H1 (cell line): Measurements from ENCODE around the gene ETV7. TPM values are rescaled to one million over a fixed set of nuclear protein-coding genes. Genes with fewer than 3 reads are reported as not detected.

Experiments
- CTCF ChIA-PET: fragments of 300-600 bp; sonication (Branson Sonifier 250); formaldehyde crosslinking; loops from one replicate; lab custom pipeline; 2021; ENCODE audit not compliant: partially characterized antibody; lab: Charles Lee
- POLR2A ChIA-PET: fragments of 300-600 bp; sonication (Branson Sonifier 250); formaldehyde crosslinking; loops from one replicate; lab custom pipeline; 2021; ENCODE audit warnings: inconsistent platforms; ENCODE audit not compliant: partially characterized antibody; lab: Charles Lee
- DNase-seq, 2 experiments: peaks; one replicate each; pipeline versions ENCODE4 v3.0.0 to v3.0.0-alpha.2; 2010 to 2022; ENCODE audit warnings: low spot score in 2 of 2, low read depth in 1 of 2, mixed read lengths in 1 of 2
- FAIRE-seq: peaks from 2 replicates; lab custom pipeline; 2011; peaks lifted over from hg19 to GRCh38; lab: Jason Lieb, UNC
- H2AFZ ChIP-seq: 2 replicates; pipeline ENCODE4 v1.8.1; 2012; ENCODE audit warnings: low read length, inconsistent platforms
- H2AK5ac ChIP-seq: 2 replicates; pipeline ENCODE4 v1.6.1; 2013; ENCODE audit warnings: low read depth, low read length
- H2BK120ac ChIP-seq: replicated peaks from 2 replicates; pipeline ENCODE3; 2013; ENCODE audit warnings: low read depth, low read length, inconsistent platforms
- H2BK12ac ChIP-seq: 2 replicates; pipeline ENCODE4 v1.6.1; 2013; ENCODE audit warnings: low read depth, low read length
- H2BK15ac ChIP-seq: 2 replicates; pipeline ENCODE4 v1.6.1; 2013; ENCODE audit warnings: low read length
- H2BK20ac ChIP-seq: 2 replicates; pipeline ENCODE4 v1.6.1; 2013; ENCODE audit warnings: low read length
- H2BK5ac ChIP-seq: 2 replicates; pipeline ENCODE4 v1.6.1; 2013; ENCODE audit warnings: low read depth, low read length
- H3K14ac ChIP-seq: 2 replicates; pipeline ENCODE4 v1.6.1; 2013; ENCODE audit warnings: inconsistent platforms; ENCODE audit not compliant: insufficient read length
- H3K18ac ChIP-seq: 2 replicates; pipeline ENCODE4 v1.6.1; 2013; ENCODE audit warnings: low read length; ENCODE audit errors: extremely low read depth
- H3K23ac ChIP-seq: 2 replicates; pipeline ENCODE4 v1.6.1; 2013; ENCODE audit warnings: inconsistent platforms; ENCODE audit not compliant: insufficient read length
- H3K23me2 ChIP-seq: 2 replicates; pipeline ENCODE4 v1.6.1; 2013; ENCODE audit warnings: low read depth, low read length
- H3K27ac ChIP-seq: 2 replicates; pipeline ENCODE4 v1.6.1; 2011; ENCODE audit warnings: low read depth, low read length, inconsistent platforms
- H3K27me3 ChIP-seq, 4 experiments: replicated peaks in 1 of 4; 1 replicate in 1 of 4; 2 replicates in 3 of 4; pipeline versions ENCODE4 v1.6.1 to v1.8.1; 2011 to 2013; ENCODE audit warnings: low read length in 3 of 4, mild to moderate bottlenecking in 3 of 4, inconsistent platforms in 2 of 4, mixed read lengths in 2 of 4, moderate library complexity in 1 of 4; ENCODE audit not compliant: control insufficient read depth in 3 of 4, insufficient read depth in 3 of 4; ENCODE audit errors: extremely low read depth in 1 of 4
- H3K36me3 ChIP-seq, 4 experiments: 2 replicates each; pipeline versions ENCODE4 v1.6.1 to v1.8.1; 2011 to 2013; ENCODE audit warnings: mild to moderate bottlenecking in 4 of 4, low read length in 3 of 4, moderate library complexity in 2 of 4, control low read depth in 1 of 4, inconsistent platforms in 1 of 4; ENCODE audit not compliant: insufficient read depth in 4 of 4, control insufficient read depth in 2 of 4
- H3K4ac ChIP-seq: replicated peaks from 2 replicates; pipeline ENCODE3; 2013; ENCODE audit warnings: low read length, low read depth, mixed read lengths, inconsistent platforms; ENCODE audit not compliant: insufficient read length
- H3K4me1 ChIP-seq, 4 experiments: replicated peaks in 1 of 4; 1 replicate in 1 of 4; 2 replicates in 3 of 4; pipeline versions ENCODE4 v1.6.1 to v1.8.1; 2011 to 2013; ENCODE audit warnings: low read length in 3 of 4, inconsistent platforms in 2 of 4, mixed read lengths in 1 of 4; ENCODE audit not compliant: insufficient read depth in 4 of 4, control insufficient read depth in 3 of 4
- H3K4me2 ChIP-seq, 2 experiments: 2 replicates each; pipeline versions ENCODE4 v1.6.1 to v1.8.1; 2011 to 2013; ENCODE audit warnings: low read depth in 2 of 2, low read length in 2 of 2, control low read depth in 1 of 2, inconsistent platforms in 1 of 2, mild to moderate bottlenecking in 1 of 2; ENCODE audit not compliant: insufficient read depth in 1 of 2
- H3K4me3 ChIP-seq, 4 experiments: fragments of 200-600, 300-600 bp in 1 of 4; sonication (generic), shearing (Covaris generic), sonication (Bioruptor Twin) in 1 of 4; 2 replicates each; pipeline versions ENCODE4 v1.5.1 to v1.8.1; 2011 to 2016; ENCODE audit warnings: low read length in 4 of 4, low read depth in 3 of 4, control low read depth in 2 of 4, inconsistent platforms in 2 of 4, mild to moderate bottlenecking in 2 of 4, mixed read lengths in 1 of 4, moderate library complexity in 1 of 4; ENCODE audit not compliant: insufficient read depth in 2 of 4; ENCODE audit errors: extremely low read depth in 1 of 4
- H3K56ac ChIP-seq: replicated peaks from 2 replicates; pipeline ENCODE3; 2013; ENCODE audit warnings: low read depth, mild to moderate bottlenecking, mixed read lengths, low read length, inconsistent platforms; ENCODE audit not compliant: insufficient read length
- H3K79me1 ChIP-seq: 2 replicates; pipeline ENCODE4 v1.6.1; 2013; ENCODE audit warnings: low read depth, low read length, control low read depth
- H3K79me2 ChIP-seq, 2 experiments: 2 replicates each; pipeline versions ENCODE4 v1.6.1 to v1.8.1; 2012 to 2013; ENCODE audit warnings: low read length in 2 of 2, mild to moderate bottlenecking in 2 of 2, inconsistent platforms in 1 of 2; ENCODE audit not compliant: insufficient read depth in 2 of 2, control insufficient read depth in 1 of 2
- H3K9ac ChIP-seq, 4 experiments: replicated peaks in 1 of 4; 1 replicate in 1 of 4; 2 replicates in 3 of 4; pipeline versions ENCODE4 v1.6.1 to v1.8.1; 2011 to 2013; ENCODE audit warnings: low read depth in 3 of 4, low read length in 3 of 4, control low read depth in 2 of 4, mild to moderate bottlenecking in 2 of 4, moderate library complexity in 2 of 4, inconsistent platforms in 1 of 4; ENCODE audit errors: extremely low read depth in 1 of 4
- H3K9me3 ChIP-seq, 2 experiments: 2 replicates each; pipeline versions ENCODE4 v1.6.1 to v1.8.1; 2012 to 2013; ENCODE audit warnings: mild to moderate bottlenecking in 2 of 2, moderate library complexity in 2 of 2, control low read depth in 1 of 2, inconsistent platforms in 1 of 2, low read depth in 1 of 2, low read length in 1 of 2, mixed read lengths in 1 of 2; ENCODE audit not compliant: insufficient read depth in 2 of 2
- H4K20me1 ChIP-seq, 2 experiments: replicated peaks in 1 of 2; 2 replicates each; pipeline versions ENCODE3 to v1.8.1; 2011 to 2013; ENCODE audit warnings: inconsistent platforms in 2 of 2, low read length in 2 of 2, mild to moderate bottlenecking in 1 of 2; ENCODE audit not compliant: insufficient read depth in 2 of 2, control insufficient read depth in 1 of 2
- H4K5ac ChIP-seq: 2 replicates; pipeline ENCODE4 v1.6.1; 2013; ENCODE audit warnings: low read length, low read depth, mixed read lengths, inconsistent platforms; ENCODE audit not compliant: insufficient read length
- H4K8ac ChIP-seq: 2 replicates; pipeline ENCODE4 v1.8.0; 2013; ENCODE audit warnings: mild to moderate bottlenecking, moderate library complexity, low read length, inconsistent platforms; ENCODE audit not compliant: insufficient read depth; ENCODE audit errors: extremely low read depth
- H4K91ac ChIP-seq: replicated peaks from 2 replicates; pipeline ENCODE3; 2013; ENCODE audit warnings: low read length, mixed read lengths, inconsistent platforms; ENCODE audit not compliant: insufficient read length
- E2F6 ChIP-seq: IDR thresholded peaks from 2 replicates; pipeline ENCODE4 v1.6.1; 2012; ENCODE audit warnings: inconsistent platforms
- EGR1 ChIP-seq: IDR thresholded peaks from 2 replicates; pipeline ENCODE4 v1.6.1; 2011; ENCODE audit warnings: low read depth, low read length, borderline replicate concordance
- EP300 ChIP-seq, 2 experiments: IDR thresholded peaks; 1 replicate in 1 of 2; 2 replicates in 1 of 2; pipeline ENCODE4 v1.6.1; 2011 to 2012; ENCODE audit warnings: low read depth in 2 of 2, low read length in 2 of 2, mild to moderate bottlenecking in 2 of 2, borderline replicate concordance in 1 of 2, inconsistent platforms in 1 of 2, moderate library complexity in 1 of 2
- HDAC6 ChIP-seq: IDR thresholded peaks from one replicate; pipeline ENCODE4 v1.7.1; 2012; ENCODE audit warnings: low read depth, mild to moderate bottlenecking, inconsistent platforms, low read length, moderate library complexity
- KDM1A ChIP-seq: fragments of 200-600, 300-600 bp; sonication (generic); IDR thresholded peaks from 2 replicates; pipeline ENCODE4 v1.7.1; 2016; ENCODE audit warnings: mild to moderate bottlenecking, low read length, borderline replicate concordance
- MAX ChIP-seq: IDR thresholded peaks from 2 replicates; pipeline ENCODE4 v1.6.1; 2012; ENCODE audit warnings: inconsistent platforms
- POU5F1 ChIP-seq: IDR thresholded peaks from 2 replicates; pipeline ENCODE4 v1.6.1; 2011; ENCODE audit warnings: low read depth, mild to moderate bottlenecking, low read length, moderate library complexity
- RAD21 ChIP-seq, 2 experiments: IDR thresholded peaks in 1 of 2; conservative IDR thresholded peaks in 1 of 2; 2 replicates each; pipeline ENCODE4 v1.6.1; 2011; ENCODE audit warnings: low read depth in 2 of 2, low read length in 2 of 2, improper control_type of control experiment in 1 of 2, inconsistent platforms in 1 of 2, mild to moderate bottlenecking in 1 of 2, moderate library complexity in 1 of 2
- RFX5 ChIP-seq: IDR thresholded peaks from 2 replicates; pipeline ENCODE4 v1.6.1; 2011; ENCODE audit warnings: low read depth, low read length, improper control_type of control experiment, borderline replicate concordance
- SUZ12 ChIP-seq: fragments of 200-600 bp; sonication (generic); IDR thresholded peaks from 2 replicates; pipeline ENCODE4 v1.6.1; 2012; ENCODE audit warnings: mild to moderate bottlenecking, inconsistent platforms, low read length, moderate library complexity, mixed read lengths
- USF2 ChIP-seq: IDR thresholded peaks from 2 replicates; pipeline ENCODE4 v1.6.1; 2011; ENCODE audit warnings: low read length, improper control_type of control experiment
- YY1 ChIP-seq: IDR thresholded peaks from 2 replicates; pipeline ENCODE4 v1.6.1; 2011; ENCODE audit warnings: low read depth, mild to moderate bottlenecking, low read length
- WGBS, 2 experiments: shearing (Covaris generic) in 1 of 2; methylation state at CpG; one replicate each; pipeline versions ENCODE4 v1.1.6 to v1.1.7; 2013 to 2015; ENCODE audit warnings: low lambda C conversion rate in 2 of 2, mixed read lengths in 2 of 2, inconsistent platforms in 1 of 2, low coverage in 1 of 2, missing lambda C conversion rate in 1 of 2; ENCODE audit not compliant: insufficient replicate concordance in 2 of 2, insufficient coverage in 1 of 2, insufficient read length in 1 of 2; ENCODE audit errors: extremely low coverage in 1 of 2, missing lambda C conversion rate in 1 of 2; 5-methylcytosine and 5-hydroxymethylcytosine counted together
- polyA plus RNA-seq, 7 experiments: library from polyadenylated mRNA; depleted of rRNA in 3 of 7; stranded (reverse) in 5 of 7; unstranded in 2 of 7; fragments of >200 nt in 5 of 7; fragments of 200-250 nt in 2 of 7; gene quantifications; 1 replicate in 5 of 7; 2 replicates in 1 of 7; 4 replicates in 1 of 7; pipeline versions ENCODE4 v1.2.1 to v1.2.3, GENCODE V29; 2011 to 2013; ENCODE audit warnings: missing spikeins in 2 of 7, mixed read lengths in 2 of 7
- total RNA-seq: library from RNA; stranded (reverse); fragmentation: NEBNext Ultra II Directional; extraction: Animal tissue kit (Norgen Biotek cat#: 25700); gene quantifications from 2 replicates; pipeline ENCODE4 v1.2.1, GENCODE V29; 2021

The ETV7 gene
- total and polyA plus RNA-seq, 2 of the 8 experiments (the other 6 are each of a cell fraction or from before 2014, with no cell fraction given) = 0.54 to 2.4 TPM

- no peaks in the 10 kb centered on the region for H3K79me1 ChIP-seq
- H3K27ac ChIP-seq = no peak overlapping the region
- no peaks in the 10 kb centered on the region for H3K4me1 ChIP-seq
- no peak overlapping the region for H3K4me3 ChIP-seq
- no peak overlapping the region for H2BK120ac ChIP-seq
- H3K56ac ChIP-seq = no peak overlapping the region
- H3K18ac ChIP-seq = no peak overlapping the region
- CTCF ChIA-PET = interaction anchor here (0.6 to 2.7 kb wide), 4 partner anchors 8 to 49 kb away, joined by 4 to 16 read pairs (median 4); no protein-coding TSS in a partner anchor
- POLR2A ChIA-PET = no interaction called here
- H2BK20ac ChIP-seq = no peak overlapping the region
- H3K79me2 ChIP-seq = no peaks in the 10 kb centered on the region
- no peaks in the 10 kb centered on the region for H3K27me3 ChIP-seq
- no peaks in the 10 kb centered on the region for H4K20me1 ChIP-seq
- no peak overlapping the region for H2AK5ac ChIP-seq
- no peak overlapping the region for H2BK15ac ChIP-seq
- no peak overlapping the region for H4K91ac ChIP-seq
- H4K8ac ChIP-seq = no peak overlapping the region
- no peak overlapping the region for H3K4me2 ChIP-seq
- H2BK12ac ChIP-seq = no peak overlapping the region
- FAIRE-seq (no peak), DNase-seq (no peak)
- H3K36me3 ChIP-seq = no peaks in the 10 kb centered on the region
- 94% methylated on average over 6 of the region's 6 CpGs; no CpG with 5 or more reads in 1 of the 2 experiments for WGBS, 2 experiments
- no peak overlapping the region for H4K5ac ChIP-seq
- H3K9me3 ChIP-seq = no peaks in the 10 kb centered on the region
- H2AFZ ChIP-seq = no peak overlapping the region
- H3K23me2 ChIP-seq = no peaks in the 10 kb centered on the region
- H3K9ac ChIP-seq = no peak overlapping the region
- no peak overlapping the region for H3K23ac ChIP-seq
- no peak overlapping the region for H2BK5ac ChIP-seq
- H3K14ac ChIP-seq = no peak overlapping the region
- no peak overlapping the region for H3K4ac ChIP-seq
- TF ChIP-seq RFX5 (no peak), POU5F1 (no peak), YY1 (no peak), RAD21 (IDR thresholded peaks at IDR 0.05 in 1 of 2, conservative IDR thresholded peaks at IDR 0.05 in 1 of 2; ENCODE audit: low read depth in 2 of 2, low read length in 2 of 2) (no peak), HDAC6 (no peak), KDM1A (no peak), EGR1 (no peak), SUZ12 (no peak), USF2 (no peak), EP300 (IDR thresholded peaks at IDR 0.05; ENCODE audit: borderline replicate concordance in 1 of 2, low read depth in 2 of 2, low read length in 2 of 2) (no peak), MAX (no peak), E2F6 (no peak)
Observed at GRCh38 chr6:36349240-36349639, 38.2 kb downstream of the ETV7 start.
